SJCRH30 (cell line): ENCODE data around the gene TUBB6. TPM values are rescaled to one million over a fixed set of nuclear protein-coding genes. Genes with fewer than 3 reads are reported as not detected.

Source experiments
- DNase-seq, 2 experiments: peaks; one replicate each; pipeline ENCODE4 v3.0.0-alpha.2; 2015 to 2020
- H3K27ac ChIP-seq: fragments of 250-450 bp; sonication (Bioruptor Pico); 2 replicates; pipeline ENCODE4 v1.5.1; 2020; ENCODE audit warnings: mild to moderate bottlenecking, moderate library complexity
- H3K27me3 ChIP-seq: fragments of 250-450 bp; sonication (Bioruptor Pico); 2 replicates; pipeline ENCODE4 v1.5.1; 2020; ENCODE audit warnings: mild to moderate bottlenecking, moderate library complexity
- H3K36me3 ChIP-seq: fragments of 250-450 bp; sonication (Bioruptor Pico); 2 replicates; pipeline ENCODE4 v1.5.1; 2020; ENCODE audit warnings: mild to moderate bottlenecking, moderate library complexity
- H3K4me1 ChIP-seq: fragments of 250-450 bp; sonication (Bioruptor Pico); 2 replicates; pipeline ENCODE4 v1.5.1; 2020; ENCODE audit warnings: mild to moderate bottlenecking, moderate library complexity
- H3K4me3 ChIP-seq: fragments of 250-450 bp; sonication (Bioruptor Pico); 2 replicates; pipeline ENCODE4 v1.5.1; 2020; ENCODE audit warnings: mild to moderate bottlenecking, moderate library complexity
- H3K9me3 ChIP-seq: fragments of 250-450 bp; sonication (Bioruptor Pico); replicated peaks from 2 replicates; pipeline ENCODE4 v1.5.1; 2020; ENCODE audit warnings: mild to moderate bottlenecking, moderate library complexity
- total RNA-seq: library from RNA; depleted of rRNA; stranded (reverse); fragments of >200 nt; shearing (Covaris generic); gene quantifications from 2 replicates; pipeline ENCODE4 v1.2.3, GENCODE V29; 2014; rRNA removed

Gene TUBB6
- total RNA-seq: 108 and 127 TPM in 2 replicates

DNA sequence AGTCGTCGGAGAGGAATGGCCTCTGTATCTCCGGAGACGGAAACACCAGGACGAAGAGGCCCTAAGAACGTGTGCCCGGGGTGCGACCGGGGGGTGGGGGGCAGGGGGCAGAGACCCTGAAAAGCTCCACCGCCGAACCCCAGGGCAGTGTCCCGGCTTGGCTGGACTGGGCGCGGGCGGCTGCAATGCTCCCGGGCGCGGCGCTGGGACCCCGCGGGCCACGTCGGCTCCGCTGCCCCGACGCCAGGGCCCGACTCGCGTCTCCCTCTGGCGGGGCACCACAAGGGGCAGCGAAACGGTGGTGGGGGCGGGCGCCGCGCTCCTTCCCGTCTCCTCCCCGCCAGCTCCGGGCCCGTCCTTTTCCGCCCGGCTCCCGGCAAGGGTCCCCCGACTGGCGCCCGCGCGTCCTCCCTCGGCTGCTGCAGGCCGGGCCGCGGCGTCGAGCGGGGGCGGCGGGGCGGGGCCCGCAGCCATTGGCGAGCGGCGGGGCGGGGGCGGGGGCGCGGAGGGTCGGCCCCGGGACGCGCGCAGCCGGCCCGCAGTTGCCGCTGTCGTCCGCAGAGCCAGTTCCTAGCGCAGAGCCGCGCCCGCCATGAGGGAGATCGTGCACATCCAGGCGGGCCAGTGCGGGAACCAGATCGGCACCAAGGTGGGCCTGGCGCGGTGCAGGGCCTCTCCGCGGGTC, at the start of gene TUBB6:
TUBB6 (plus strand) TSS at position 541 of the 685 bp plus-strand sequence; CDS start at position 593, 52 bp downstream.
- no peaks in the 10 kb centered on the region for H3K27me3 ChIP-seq
- peak within 1 kb of the TSS; percentile 75 for H3K4me3 ChIP-seq
- DNase-seq: peak; percentile 55 to 61
- no peaks in the 10 kb centered on the region for H3K4me1 ChIP-seq
- H3K27ac ChIP-seq: peak within 1 kb of the TSS; percentile 67
- no peaks in the 10 kb centered on the region for H3K9me3 ChIP-seq
- H3K36me3 ChIP-seq: peaks cover 24% of the 10 kb centered on the region

DNA sequence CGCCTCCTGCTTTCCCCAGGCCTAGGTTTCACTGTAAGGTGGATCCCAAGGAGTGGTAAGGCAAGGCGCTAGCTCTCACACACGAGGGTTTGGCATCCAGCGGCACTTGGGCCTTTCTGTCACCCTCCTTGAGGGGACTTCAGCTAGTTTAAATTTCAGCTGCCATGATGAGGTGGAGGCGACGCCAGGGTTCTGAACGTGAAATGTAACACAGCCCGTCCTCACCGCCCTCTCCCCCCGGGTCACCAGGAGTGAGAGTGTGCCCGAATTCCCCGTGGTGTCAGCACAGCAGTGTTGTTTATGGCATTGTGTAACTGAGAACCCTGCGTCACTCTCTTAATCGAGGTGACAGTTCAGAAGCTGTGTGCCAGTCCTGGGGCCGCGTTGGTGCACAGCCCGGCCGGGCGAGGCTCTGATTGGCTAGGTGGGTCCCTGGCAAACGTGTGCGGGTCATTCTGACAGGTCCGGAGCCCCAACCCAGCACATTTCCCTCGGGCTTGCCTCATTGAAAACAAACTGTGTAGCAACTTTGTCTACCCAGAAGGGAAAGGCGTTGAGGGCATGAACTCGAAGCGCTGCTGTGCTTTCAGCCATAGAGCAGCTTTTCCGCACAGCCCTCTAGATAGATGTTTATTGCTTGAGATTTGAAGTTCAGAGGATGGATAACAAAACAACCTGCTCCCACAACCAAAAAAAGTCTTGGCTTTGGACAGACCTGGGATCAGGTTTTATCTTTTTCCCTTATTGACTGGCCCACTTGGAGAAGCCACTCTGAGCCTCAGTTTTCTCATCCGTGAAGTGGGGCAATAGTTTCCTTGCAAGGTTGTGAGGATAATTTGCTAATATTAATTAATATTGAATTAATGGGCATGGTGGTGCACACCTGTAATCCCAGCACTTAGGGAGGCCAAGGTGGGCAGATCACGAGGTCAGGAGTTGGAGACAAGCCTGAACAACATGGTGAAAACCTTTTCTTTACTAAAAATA, 49.0 kb upstream of the TUBB6 start:
- Histone ChIP-seq H3K27ac (no peak overlapping the region), H3K4me1 (no peaks in the 10 kb centered on the region), H3K27me3 (no peaks in the 10 kb centered on the region), H3K9me3 (no peaks in the 10 kb centered on the region), H3K36me3 (no peaks in the 10 kb centered on the region), H3K4me3 (no peak overlapping the region)
- no peak for DNase-seq

GRCh38 chr18:12262748-12263147, 45.3 kb upstream of the TUBB6 start:
- no peaks in the 10 kb centered on the region for H3K4me1 ChIP-seq
- H3K36me3 ChIP-seq: no peaks in the 10 kb centered on the region
- H3K27ac ChIP-seq: no peak overlapping the region
- H3K27me3 ChIP-seq: no peaks in the 10 kb centered on the region
- DNase-seq: no peak
- no peak overlapping the region for H3K4me3 ChIP-seq
- H3K9me3 ChIP-seq: no peaks in the 10 kb centered on the region

DNA sequence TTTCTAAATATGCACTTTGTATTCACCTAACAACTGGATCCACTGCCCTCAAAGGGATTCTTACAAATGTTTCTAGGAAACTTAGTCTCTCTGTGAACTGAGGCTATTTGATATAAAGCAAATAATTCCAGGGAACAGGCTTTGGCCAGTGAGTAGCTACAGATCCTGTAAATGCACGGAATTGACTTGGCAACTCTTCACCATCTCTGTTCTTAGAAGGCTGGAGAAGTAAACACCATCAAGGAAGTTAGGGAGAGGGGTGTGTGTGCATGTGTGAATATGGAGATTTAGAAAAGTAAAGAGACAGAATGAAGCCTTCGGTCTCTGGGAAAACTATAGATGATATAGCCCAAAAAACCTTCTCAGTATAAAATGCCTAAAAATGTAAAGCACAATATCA, 43.2 kb upstream of the TUBB6 start:
- Histone ChIP-seq H3K4me1 (no peaks in the 10 kb centered on the region), H3K9me3 (no peaks in the 10 kb centered on the region), H3K27me3 (no peaks in the 10 kb centered on the region), H3K36me3 (no peaks in the 10 kb centered on the region), H3K27ac (no peak overlapping the region), H3K4me3 (no peak overlapping the region)
- no peak for DNase-seq

DNA sequence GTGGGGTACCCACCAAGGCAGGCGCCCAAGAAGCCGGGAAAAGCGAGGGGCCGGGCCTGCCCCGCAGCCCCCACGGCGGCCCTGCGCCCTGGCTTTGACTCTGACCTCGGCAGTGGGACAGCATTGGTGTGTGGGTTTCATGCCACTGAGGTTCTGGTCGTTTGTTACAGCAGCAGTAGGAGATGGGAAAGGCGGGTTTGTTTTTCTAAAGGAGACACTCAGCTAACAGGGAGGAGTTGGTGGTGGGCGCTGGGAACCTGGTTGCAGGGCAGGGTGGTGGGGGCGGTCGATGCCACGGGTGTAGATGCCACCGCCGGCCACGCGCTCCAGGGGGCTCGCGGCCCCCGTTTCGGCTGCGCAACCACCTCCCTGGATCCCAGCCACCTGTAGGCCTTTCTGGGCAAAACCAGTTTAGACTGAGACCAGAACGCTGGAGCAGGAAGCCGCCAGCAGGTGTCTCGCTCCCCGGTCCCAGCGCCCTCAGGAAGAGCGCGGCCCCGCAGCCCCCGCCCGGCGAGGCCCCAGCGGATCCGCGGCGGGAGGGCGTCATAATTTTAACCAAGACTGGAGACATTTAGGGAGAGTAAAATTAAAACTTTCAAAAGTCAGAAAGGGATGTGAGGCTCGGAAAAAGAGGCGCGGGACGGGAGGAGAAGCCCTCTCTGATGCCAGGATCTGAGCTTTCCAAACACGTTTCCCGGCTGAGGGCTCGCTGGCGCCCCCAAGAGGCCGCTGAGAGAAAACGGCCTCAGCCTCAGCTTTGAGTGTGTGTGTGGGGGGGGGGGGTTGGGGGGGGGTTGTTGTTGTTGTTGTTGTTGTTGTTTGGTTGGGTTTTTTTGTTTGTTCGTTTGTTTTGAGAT, 36.4 kb upstream of the TUBB6 start:
- H3K9me3 ChIP-seq: no peaks in the 10 kb centered on the region
- no peaks in the 10 kb centered on the region for H3K36me3 ChIP-seq
- peak; percentile 55 to 80 for DNase-seq
- H3K27ac ChIP-seq: no peak overlapping the region
- H3K27me3 ChIP-seq: no peaks in the 10 kb centered on the region
- H3K4me3 ChIP-seq: peak overlapping the region; percentile 59
- H3K4me1 ChIP-seq: no peaks in the 10 kb centered on the region

GRCh38 chr18:12274793-12275192, 33.2 kb upstream of the TUBB6 start:
- Histone ChIP-seq H3K4me3 (no peak overlapping the region), H3K27me3 (no peaks in the 10 kb centered on the region), H3K36me3 (no peaks in the 10 kb centered on the region), H3K4me1 (peaks cover 4% of the 10 kb centered on the region; the same call in 1 of the 2 replicates), H3K9me3 (no peaks in the 10 kb centered on the region), H3K27ac (no peak overlapping the region)
- DNase-seq: no peak

GRCh38 chr18:12276736-12277554, 31.1 kb upstream of the TUBB6 start:
- no peak for DNase-seq
- Histone ChIP-seq H3K27me3 (no peaks in the 10 kb centered on the region), H3K27ac (no peak overlapping the region), H3K36me3 (no peaks in the 10 kb centered on the region), H3K4me1 (peaks cover 4% of the 10 kb centered on the region; the same call in 1 of the 2 replicates), H3K9me3 (no peaks in the 10 kb centered on the region), H3K4me3 (no peak overlapping the region)

DNA sequence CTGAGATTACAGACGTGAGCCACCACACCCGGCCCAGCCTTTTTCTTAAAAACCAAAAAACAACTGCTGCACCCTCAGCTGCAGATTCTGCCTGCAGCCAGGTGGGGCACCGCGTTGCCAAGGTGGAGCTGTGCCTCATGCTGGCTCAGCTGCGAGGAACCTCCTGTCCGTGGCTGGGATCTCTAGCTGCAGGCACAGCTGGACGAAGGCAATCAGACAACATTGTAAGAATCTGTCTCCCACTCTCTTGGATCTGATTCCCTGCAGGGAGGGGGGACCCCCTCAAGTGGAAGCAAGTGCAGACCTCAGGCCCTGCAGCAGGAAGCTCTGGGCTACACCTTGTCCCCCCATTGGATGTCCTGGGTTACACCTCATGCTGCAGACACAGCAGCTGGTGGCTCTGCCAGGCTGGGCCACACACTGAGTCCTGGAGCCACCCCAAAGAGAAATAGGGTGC, 29.8 kb upstream of the TUBB6 start:
- peak overlapping the region; percentile 63; the same call in 1 of the 2 replicates for H3K27ac ChIP-seq
- H3K9me3 ChIP-seq: no peaks in the 10 kb centered on the region
- peak overlapping the region; percentile 47 for H3K4me3 ChIP-seq
- peak in 1 of 2 experiments; percentile 39 for DNase-seq
- H3K4me1 ChIP-seq: peaks cover 6% of the 10 kb centered on the region; the same call in 1 of the 2 replicates
- no peaks in the 10 kb centered on the region for H3K36me3 ChIP-seq
- H3K27me3 ChIP-seq: no peaks in the 10 kb centered on the region

DNA sequence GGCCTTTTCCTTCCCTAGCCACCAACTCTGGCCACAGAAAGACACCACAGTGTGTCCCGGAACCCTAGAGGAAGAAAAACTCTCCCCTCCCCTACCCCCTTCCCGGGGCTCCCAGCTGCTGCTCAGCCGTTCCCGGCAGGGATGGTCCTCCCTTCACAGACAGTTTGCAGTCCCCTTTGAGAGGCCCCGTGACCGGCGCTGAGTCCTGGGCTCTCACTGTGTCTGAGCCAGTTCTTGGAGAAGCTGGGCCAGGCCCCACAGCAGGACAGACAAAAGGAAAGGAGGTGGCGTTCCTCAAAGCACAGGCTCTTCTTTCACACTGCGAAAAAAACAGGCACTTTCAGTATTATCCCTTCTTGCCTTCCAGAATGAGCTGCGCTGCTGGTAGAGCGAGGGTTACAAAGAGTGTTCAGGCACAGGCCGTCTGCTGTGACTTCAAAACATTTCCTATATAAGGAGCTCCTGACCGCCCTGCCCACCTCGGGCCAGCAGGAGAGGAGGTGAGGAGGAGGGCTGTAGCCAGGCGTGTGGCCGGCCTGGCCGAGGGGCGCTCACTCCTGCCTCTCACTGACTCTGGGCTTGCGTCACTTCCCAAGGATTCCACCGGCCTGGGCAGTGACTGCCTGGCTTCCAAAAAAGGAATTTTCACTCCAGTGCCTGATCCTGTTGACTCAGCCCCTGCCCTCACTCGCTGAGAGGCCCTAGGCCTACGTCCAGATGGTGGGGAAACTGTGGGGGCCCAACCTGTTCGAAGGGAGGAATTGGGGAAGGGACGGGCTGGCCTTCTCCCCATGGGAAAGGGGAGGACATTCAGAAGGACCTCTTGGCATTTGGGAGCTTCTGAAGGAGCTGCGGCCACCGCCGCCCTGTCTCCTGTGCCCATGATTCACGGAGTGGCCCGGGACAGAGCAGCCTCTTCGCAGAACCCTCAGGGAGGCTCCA, 29.0 kb upstream of the TUBB6 start:
- peak; percentile 63 to 67 for DNase-seq
- Histone ChIP-seq H3K27ac (peak overlapping the region; percentile 63), H3K4me1 (peaks cover 6% of the 10 kb centered on the region; the same call in 1 of the 2 replicates), H3K27me3 (no peaks in the 10 kb centered on the region), H3K36me3 (no peaks in the 10 kb centered on the region), H3K9me3 (no peaks in the 10 kb centered on the region), H3K4me3 (peak overlapping the region; percentile 47)

DNA sequence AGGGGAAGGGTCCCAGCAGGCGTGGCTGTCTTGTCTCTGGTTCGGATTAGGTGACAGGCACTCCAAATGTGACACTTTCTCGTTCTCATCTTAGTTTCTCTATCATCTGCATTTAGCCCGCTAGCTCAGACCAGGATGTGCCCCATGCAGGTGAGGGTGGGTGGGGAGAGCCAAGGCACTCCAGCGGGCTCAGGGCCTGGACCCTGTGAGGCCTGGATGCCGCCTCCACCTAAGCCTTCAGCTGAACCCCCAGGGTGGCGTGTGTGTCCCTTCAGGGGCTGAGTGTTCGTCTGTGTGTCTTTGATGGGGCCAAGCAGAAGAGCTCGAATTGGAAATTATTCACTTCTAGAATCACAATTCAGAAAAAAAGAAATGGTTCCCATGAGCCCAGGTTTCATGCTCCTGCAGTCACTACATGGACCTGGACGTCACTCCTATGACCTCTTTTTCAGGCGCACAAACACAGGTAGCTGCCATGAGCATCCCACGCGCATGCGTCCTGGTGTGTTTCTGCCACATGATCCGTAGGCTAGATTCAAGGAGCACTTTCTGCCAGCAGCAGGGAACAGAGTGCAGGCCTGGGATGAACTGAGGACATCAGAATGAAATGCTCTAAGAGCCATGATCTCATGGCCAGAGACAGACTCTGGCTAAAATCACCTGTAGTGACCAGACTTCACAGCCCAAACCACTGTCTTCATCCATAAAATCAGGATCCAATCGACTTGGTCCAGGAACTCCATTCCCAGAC, 28.1 kb upstream of the TUBB6 start:
- no peaks in the 10 kb centered on the region for H3K36me3 ChIP-seq
- peak overlapping the region; percentile 63 for H3K27ac ChIP-seq
- H3K4me1 ChIP-seq: peaks cover 6% of the 10 kb centered on the region; the same call in 1 of the 2 replicates
- DNase-seq: no peak
- H3K27me3 ChIP-seq: no peaks in the 10 kb centered on the region
- H3K9me3 ChIP-seq: no peaks in the 10 kb centered on the region
- H3K4me3 ChIP-seq: no peak overlapping the region

- H3K36me3 ChIP-seq: no peaks in the 10 kb centered on the region
- DNase-seq: no peak
- H3K27me3 ChIP-seq: no peaks in the 10 kb centered on the region
- H3K4me1 ChIP-seq: peaks cover 6% of the 10 kb centered on the region; the same call in 1 of the 2 replicates
- H3K9me3 ChIP-seq: no peaks in the 10 kb centered on the region
- H3K27ac ChIP-seq: no peak overlapping the region
- no peak overlapping the region for H3K4me3 ChIP-seq
These were observed 26.2 kb upstream of the TUBB6 start for GRCh38 chr18:12281861-12282260.

GRCh38 chr18:12282442-12283039, 25.5 kb upstream of the TUBB6 start:
- H3K27ac ChIP-seq: no peak overlapping the region

More at GRCh38 chr18:12282442-12283039, 25.5 kb upstream of the TUBB6 start:
- Histone ChIP-seq H3K4me1 (peaks cover 6% of the 10 kb centered on the region; the same call in 1 of the 2 replicates), H3K27me3 (no peaks in the 10 kb centered on the region), H3K4me3 (no peak overlapping the region), H3K36me3 (no peaks in the 10 kb centered on the region), H3K9me3 (no peaks in the 10 kb centered on the region)
- no peak for DNase-seq
